ENCODE measurements around the gene RAD51B. TPM values are rescaled to one million over a fixed set of nuclear protein-coding genes. Genes with fewer than 3 reads are reported as not detected.
A peak's percentile ranks its signal among the peaks of the same experiment; 100 is the strongest.
"Not testable (repeated sequence)": the region's sequence is repeated elsewhere in the genome, so short reads cannot be mapped to it uniquely, and the experiment has no call there.

Gene RAD51B
- total and polyA plus RNA-seq, 2 experiments from 2014 or later, result 10.1 to 18.0 TPM

DNA sequence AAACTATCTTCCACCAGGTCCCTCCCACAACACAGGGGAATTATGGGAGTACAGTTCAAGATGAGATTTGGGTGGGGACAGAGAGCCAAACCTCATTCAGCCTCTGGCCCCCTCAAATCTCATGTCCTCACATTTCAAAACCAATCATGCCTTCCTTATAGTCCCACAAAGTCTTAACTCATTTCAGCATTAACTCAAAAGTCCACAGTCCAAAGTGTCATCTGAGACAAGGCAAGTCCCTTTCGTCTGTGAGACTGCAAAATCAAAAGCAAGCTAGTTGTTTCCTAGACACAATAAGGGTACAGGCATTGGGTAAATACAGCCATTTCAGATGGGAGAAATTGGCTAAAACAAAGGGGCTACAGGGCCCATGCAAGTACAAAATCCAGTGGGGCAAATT lies 147.6 kb downstream of the RAD51B start:
- Histone ChIP-seq H3K4me1 (ENCODE audit: insufficient read depth) (peaks cover 64% of the 10 kb centered on the region), H3K36me3 (replicated peaks; ENCODE audit: insufficient read depth, low read depth) (no peaks in the 10 kb centered on the region), H3K4me3 (no peak overlapping the region), H3K9me2 (replicated peaks; ENCODE audit: insufficient read depth) (no peaks in the 10 kb centered on the region), H3K79me2 (no peaks in the 10 kb centered on the region), H2AFZ (no peak overlapping the region), H4K20me1 (ENCODE audit: insufficient read depth, poor library complexity, severe bottlenecking) (no peaks in the 10 kb centered on the region), H3K9me3 (ENCODE audit: low read depth) (no peaks in the 10 kb centered on the region), H3K4me2 (no peak overlapping the region), H3K27ac (no peak overlapping the region), H3K27me3 (no peaks in the 10 kb centered on the region)
- no peak for DNase-seq (ENCODE audit: low spot score)
- WGBS (ENCODE audit: low lambda C conversion rate, missing lambda C conversion rate), result 84% methylated on average over 1 of the region's 1 CpG
- no peak for TF ChIP-seq CTCF (IDR thresholded peaks at IDR 0.05; ENCODE audit: poor library complexity)
- TF ChIP-seq EZH2 (IDR thresholded peaks at IDR 0.05; ENCODE audit: borderline replicate concordance), result no peak
- TF ChIP-seq EZH2phosphoT487 (IDR thresholded peaks at IDR 0.05; ENCODE audit: low read depth, severe bottlenecking, unreplicated experiment), result no peak

- H3K4me1 ChIP-seq (ENCODE audit: insufficient read depth), result peaks cover 64% of the 10 kb centered on the region
- H3K4me2 ChIP-seq; H3K4me3 ChIP-seq; H3K27me3 ChIP-seq; H3K9me3 ChIP-seq (ENCODE audit: low read depth); H4K20me1 ChIP-seq (ENCODE audit: insufficient read depth, poor library complexity, severe bottlenecking); H3K27ac ChIP-seq; H3K9me2 ChIP-seq (replicated peaks; ENCODE audit: insufficient read depth); H3K36me3 ChIP-seq (replicated peaks; ENCODE audit: insufficient read depth, low read depth); H3K79me2 ChIP-seq; H2AFZ ChIP-seq; DNase-seq (ENCODE audit: low spot score): not testable (repeated sequence)
- WGBS (ENCODE audit: low lambda C conversion rate, missing lambda C conversion rate), result 100% methylated on average over 2 of the region's 2 CpGs
Observed at GRCh38 chr14:67967970-67968369, 148.4 kb downstream of the RAD51B start.

DNA sequence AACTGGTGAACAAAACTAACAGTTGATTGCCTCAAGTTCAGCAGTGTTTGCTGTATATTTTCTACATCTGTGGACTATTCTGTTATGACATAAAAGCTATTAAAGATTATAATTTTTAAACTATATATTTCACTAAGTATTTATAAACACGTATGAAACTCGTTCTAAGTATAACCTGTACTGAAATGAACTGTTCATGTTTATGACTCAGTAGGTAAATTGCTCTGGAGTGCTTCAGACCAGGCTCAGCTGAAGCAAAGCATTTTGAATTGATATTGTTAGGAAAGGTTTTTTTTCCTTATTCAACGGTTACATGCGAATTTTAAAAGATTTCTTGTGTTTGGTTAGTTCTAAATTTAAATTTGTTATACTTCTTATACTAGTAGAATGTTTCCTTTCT lies 151.3 kb downstream of the RAD51B start:
- TF ChIP-seq CTCF (IDR thresholded peaks at IDR 0.05; ENCODE audit: poor library complexity), result no peak
- 63% methylated on average over 4 of the region's 4 CpGs for WGBS (ENCODE audit: low lambda C conversion rate, missing lambda C conversion rate)

DNA sequence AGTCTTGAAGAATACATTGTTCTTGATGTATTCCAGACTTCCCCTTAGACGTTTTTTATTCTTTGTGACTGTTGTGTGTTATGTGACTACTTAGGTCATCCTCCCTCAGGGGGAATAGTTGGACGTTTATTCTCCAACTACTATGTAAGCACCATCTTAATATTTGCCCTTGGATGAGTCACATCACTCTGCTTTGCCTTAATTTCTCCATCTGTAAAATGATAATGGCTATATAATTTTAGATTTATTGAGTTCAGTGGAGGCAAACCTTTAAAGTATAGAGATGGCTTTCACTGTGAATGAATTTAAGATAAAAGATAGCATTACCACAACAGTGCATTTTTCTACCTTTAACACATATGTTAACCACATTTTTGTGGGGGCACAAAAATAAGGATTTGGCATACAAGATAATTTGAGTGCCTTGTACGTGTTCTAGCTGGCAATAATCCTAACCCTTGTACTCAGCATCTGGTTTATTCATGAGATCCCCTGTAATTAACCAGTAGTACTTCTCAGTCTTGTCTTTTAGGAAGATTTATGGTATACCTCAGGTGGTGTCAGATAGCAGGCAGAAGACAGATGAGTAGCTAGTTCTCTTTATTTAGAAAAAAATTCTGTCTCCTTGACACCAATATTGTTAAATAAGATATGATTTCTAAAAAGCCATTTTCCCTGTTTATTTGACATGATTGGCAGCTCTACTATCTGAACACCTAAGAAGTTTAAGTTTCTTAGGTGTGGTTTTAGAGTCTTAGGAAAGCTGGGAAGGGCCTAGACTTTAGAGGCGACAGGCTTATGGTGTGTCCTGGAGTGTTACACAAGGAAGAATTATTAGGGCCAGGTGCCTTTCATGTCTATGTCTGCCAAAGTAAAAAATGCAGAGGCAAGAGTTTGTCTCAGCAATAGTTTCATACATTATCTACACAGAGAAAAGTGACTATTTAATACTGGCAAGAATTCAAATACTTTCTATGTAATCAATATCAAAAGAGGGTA lies 152.3 kb downstream of the RAD51B start:
- Histone ChIP-seq H3K4me1 (ENCODE audit: insufficient read depth) (peaks cover 30% of the 10 kb centered on the region), H3K27ac (peak overlapping the region; percentile 71), H3K4me3 (no peak overlapping the region), H3K36me3 (replicated peaks; ENCODE audit: insufficient read depth, low read depth) (no peaks in the 10 kb centered on the region), H4K20me1 (ENCODE audit: insufficient read depth, poor library complexity, severe bottlenecking) (no peaks in the 10 kb centered on the region), H3K9me2 (replicated peaks; ENCODE audit: insufficient read depth) (no peaks in the 10 kb centered on the region), H3K27me3 (no peaks in the 10 kb centered on the region), H3K79me2 (no peaks in the 10 kb centered on the region), H2AFZ (no peak overlapping the region), H3K4me2 (peak overlapping the region; percentile 9), H3K9me3 (ENCODE audit: low read depth) (no peaks in the 10 kb centered on the region)
- 40% methylated on average over 4 of the region's 4 CpGs for WGBS (ENCODE audit: low lambda C conversion rate, missing lambda C conversion rate)
- TF ChIP-seq EZH2phosphoT487 (IDR thresholded peaks at IDR 0.05; ENCODE audit: low read depth, severe bottlenecking, unreplicated experiment), result no peak
- TF ChIP-seq CTCF (IDR thresholded peaks at IDR 0.05; ENCODE audit: poor library complexity), result no peak
- no peak for TF ChIP-seq EZH2 (IDR thresholded peaks at IDR 0.05; ENCODE audit: borderline replicate concordance)
- no peak for DNase-seq (ENCODE audit: low spot score)

More for the DNA sequence above, 151.3 kb downstream of the RAD51B start:
- DNase-seq (ENCODE audit: low spot score), result no peak
- Histone ChIP-seq H3K9me3 (ENCODE audit: low read depth) (no peaks in the 10 kb centered on the region), H3K27me3 (no peaks in the 10 kb centered on the region), H3K27ac (no peak overlapping the region), H3K9me2 (replicated peaks; ENCODE audit: insufficient read depth) (no peaks in the 10 kb centered on the region), H3K4me2 (no peak overlapping the region), H3K4me1 (ENCODE audit: insufficient read depth) (peaks cover 37% of the 10 kb centered on the region), H3K79me2 (no peaks in the 10 kb centered on the region), H3K36me3 (replicated peaks; ENCODE audit: insufficient read depth, low read depth) (no peaks in the 10 kb centered on the region), H3K4me3 (no peak overlapping the region), H4K20me1 (ENCODE audit: insufficient read depth, poor library complexity, severe bottlenecking) (no peaks in the 10 kb centered on the region), H2AFZ (no peak overlapping the region)

Measured in hepatocyte (in vitro differentiated cells).